Measurements from ENCODE around the gene BMAL1. TPM values are rescaled to one million over a fixed set of nuclear protein-coding genes. Genes with fewer than 3 reads are reported as not detected.
A peak's percentile ranks its signal among the peaks of the same experiment; 100 is the strongest.

Gene BMAL1
- total and polyA plus RNA-seq, 2 of the 4 experiments (the other 2 are of a cell fraction) = 8.8 to 9.9 TPM

- no peak overlapping the region for H2AFZ ChIP-seq (replicated peaks; ENCODE audit: low read length, poor library complexity)
These were observed 38.2 kb downstream of the BMAL1 start for GRCh38 chr11:13315517-13316432.

More at GRCh38 chr11:13315517-13316432, 38.2 kb downstream of the BMAL1 start:
- Histone ChIP-seq H3K79me1 (ENCODE audit: low read depth in 1 of 2, low read length in 2 of 2) (peaks cover 30 to 64% of the 10 kb centered on the region in 2 experiments), H3K4me1 (ENCODE audit: control insufficient read depth, insufficient read depth, low read length) (peaks cover 4% of the 10 kb centered on the region), H3K4me3 (ENCODE audit: insufficient read depth, low read depth, low read length) (no peak overlapping the region), H2AK5ac (ENCODE audit: low read depth, low read length) (no peak overlapping the region), H3K9me1 (ENCODE audit: insufficient read depth, low read length) (peaks cover 22% of the 10 kb centered on the region), H2AK9ac (replicated peaks; ENCODE audit: low read depth, low read length, poor library complexity) (no peak overlapping the region), H4K5ac (ENCODE audit: low read depth, low read length) (no peak overlapping the region), H2BK120ac (ENCODE audit: low read depth, low read length) (no peak overlapping the region), H3K27me3 (ENCODE audit: control insufficient read depth, insufficient read depth, low read length) (no peaks in the 10 kb centered on the region), H3K14ac (replicated peaks; ENCODE audit: low read depth, low read length) (no peak overlapping the region; the same call in 1 of the 2 replicates), H2BK15ac (ENCODE audit: low read depth, low read length) (no peak overlapping the region), H3K23ac (ENCODE audit: low read depth, low read length) (peak overlapping the region; percentile 21; the same call in 1 of the 2 replicates), H3K27ac (ENCODE audit: insufficient read depth, low read length) (no peak overlapping the region), H3K4me2 (ENCODE audit: low read depth, low read length) (no peak overlapping the region), H2BK20ac (ENCODE audit: low read depth, low read length) (peak overlapping the region; percentile 16; the same call in 1 of the 2 replicates), H3K9ac (ENCODE audit: low read depth, low read length) (no peak overlapping the region), H4K91ac (ENCODE audit: insufficient read depth, low read depth, low read length) (no peak overlapping the region), H4K20me1 (ENCODE audit: insufficient read depth, low read length) (peaks cover 18% of the 10 kb centered on the region), H3K36me3 (ENCODE audit: control insufficient read depth, insufficient read depth, low read length) (peaks cover 3% of the 10 kb centered on the region; the same call in 1 of the 2 replicates), H2BK5ac (ENCODE audit: low read depth, low read length, poor library complexity, severe bottlenecking) (no peak overlapping the region), H4K8ac (ENCODE audit: low read depth in 2 of 2, low read length in 2 of 2) (no peak overlapping the region), H3K4ac (ENCODE audit: low read depth, low read length) (peak overlapping the region; percentile 23; the same call in 1 of the 2 replicates), H3K56ac (ENCODE audit: extremely low read depth, insufficient read depth, low read length) (no peak overlapping the region), H3K9me3 (ENCODE audit: control insufficient read depth, insufficient read depth, low read length) (no peaks in the 10 kb centered on the region), H3K18ac (ENCODE audit: low read depth, low read length) (no peak overlapping the region)
- in situ Hi-C loops (cut with MboI; ENCODE audit: low sequenced_read_pairs) (no loop called here), dilution Hi-C loops (cut with HindIII; ENCODE audit: low sequenced_read_pairs, unreplicated experiment) (no loop called here), intact Hi-C loops (cut with micrococcal nuclease) (no loop called here)
- 72% methylated on average over 2 of the region's 11 CpGs; no CpG with 5 or more reads in 1 of the 2 experiments for WGBS, 2 experiments (ENCODE audit: extremely low coverage in 2 of 2, insufficient read length in 1 of 2)
- BruUV-seq (replicated peaks) = no TSS peak
- TF ChIP-seq ELK1 (IDR thresholded peaks at IDR 0.05; ENCODE audit: borderline replicate concordance, low read depth, low read length) = no peak
- no peak for TF ChIP-seq MAFK (IDR thresholded peaks at IDR 0.05; ENCODE audit: low read depth, low read length)
- no peak for TF ChIP-seq CEBPB (IDR thresholded peaks at IDR 0.05; ENCODE audit: low read depth, low read length)
- no peak for TF ChIP-seq NFE2L2 (IDR thresholded peaks at IDR 0.05; ENCODE audit: low read depth, low read length)
- no peak for TF ChIP-seq MXI1 (IDR thresholded peaks at IDR 0.05; ENCODE audit: borderline replicate concordance, low read depth, low read length)
- no peak for TF ChIP-seq BHLHE40 (IDR thresholded peaks at IDR 0.05; ENCODE audit: low read depth, low read length)
- no peak for TF ChIP-seq FOS (IDR thresholded peaks at IDR 0.05; ENCODE audit: low read depth, low read length)
- no peak for TF ChIP-seq RCOR1 (IDR thresholded peaks at IDR 0.05; ENCODE audit: insufficient replicate concordance, low read length)
- no peak for TF ChIP-seq USF2 (IDR thresholded peaks at IDR 0.05; ENCODE audit: low read depth, low read length)
- no peak for TF ChIP-seq CHD1 (IDR thresholded peaks at IDR 0.05; ENCODE audit: low read depth, low read length)
- no peak for TF ChIP-seq RAD21 (IDR thresholded peaks at IDR 0.05; ENCODE audit: low read length)
- TF ChIP-seq SMC3 (IDR thresholded peaks at IDR 0.05; ENCODE audit: low read depth, low read length) = no peak
- ChIA-PET POLR2A (ENCODE audit: unreplicated experiment) (no interaction called here), CTCF (no interaction called here)
- ATAC-seq (ENCODE audit: low read depth) (0 out of 2 replicates have a peak, but pooled peaks have one; percentile 24), DNase-seq (no peak)

Data from IMR-90 (cell line).